ENCODE data around the gene TRAF2.

GRCh38 chr9:136936645-136937170 is 50.4 kb downstream of the TRAF2 start:
- TF ChIP-seq CTCF (IDR thresholded peaks at IDR 0.05): no peak
- TF ChIP-seq EZH2 (IDR thresholded peaks at IDR 0.05; ENCODE audit: borderline replicate concordance, insufficient read depth, low read depth, low read length, poor library complexity, severe bottlenecking): no peak
